CD4-positive, alpha-beta T cell treated with Interleukin-17A for 1 hour (primary cell): Measurements from ENCODE around the gene NEGR1.

ENCODE experiments used
- DNase-seq: peaks from one replicate; pipeline ENCODE4 v3.0.0-alpha.2; 2020

Gene NEGR1

GRCh38 chr1:71533950-71534349 lies 748.4 kb downstream of the NEGR1 start:
- DNase-seq, result no peak

- no peak for DNase-seq
Observed at GRCh38 chr1:71532343-71532742, 750.0 kb downstream of the NEGR1 start.

GRCh38 chr1:71526824-71527223 lies 755.5 kb downstream of the NEGR1 start:
- no peak for DNase-seq

GRCh38 chr1:71522721-71523120 lies 759.6 kb downstream of the NEGR1 start:
- no peak for DNase-seq

GRCh38 chr1:71521655-71522264 lies 760.6 kb downstream of the NEGR1 start:
- no peak for DNase-seq

- DNase-seq, result no peak
Observed at GRCh38 chr1:71511505-71511904, 770.8 kb downstream of the NEGR1 start.

- DNase-seq, result no peak
Observed at GRCh38 chr1:71510725-71511124, 771.6 kb downstream of the NEGR1 start.

- no peak for DNase-seq
Observed at GRCh38 chr1:71509051-71509595, 773.2 kb downstream of the NEGR1 start.

GRCh38 chr1:71502006-71502405 lies 780.3 kb downstream of the NEGR1 start:
- DNase-seq, result no peak

- DNase-seq, result no peak
Observed at GRCh38 chr1:71498542-71498941, 783.8 kb downstream of the NEGR1 start.

- DNase-seq, result no peak
Observed at GRCh38 chr1:71494163-71494562, 788.2 kb downstream of the NEGR1 start.

GRCh38 chr1:71492298-71493041 lies 789.9 kb downstream of the NEGR1 start:
- no peak for DNase-seq

GRCh38 chr1:71490432-71490831 lies 791.9 kb downstream of the NEGR1 start:
- DNase-seq, result no peak

GRCh38 chr1:71488555-71489252 lies 793.6 kb downstream of the NEGR1 start:
- DNase-seq, result no peak

- DNase-seq, result no peak
Observed at GRCh38 chr1:71473331-71473730, 809.0 kb downstream of the NEGR1 start.

- no peak for DNase-seq
Observed at GRCh38 chr1:71465093-71465492, 817.2 kb downstream of the NEGR1 start.

- no peak for DNase-seq
Observed at GRCh38 chr1:71464016-71464415, 818.3 kb downstream of the NEGR1 start.

- DNase-seq, result no peak
Observed at GRCh38 chr1:71463144-71463543, 819.2 kb downstream of the NEGR1 start.

GRCh38 chr1:71462247-71462646 lies 820.1 kb downstream of the NEGR1 start:
- DNase-seq, result no peak

GRCh38 chr1:71461416-71461815 lies 820.9 kb downstream of the NEGR1 start:
- DNase-seq, result no peak

- DNase-seq, result no peak
Observed at GRCh38 chr1:71448444-71448843, 833.9 kb downstream of the NEGR1 start.

GRCh38 chr1:71438626-71439025 lies 843.7 kb downstream of the NEGR1 start:
- DNase-seq, result no peak

- DNase-seq, result no peak
Observed at GRCh38 chr1:71435951-71436350, 846.4 kb downstream of the NEGR1 start.

- no peak for DNase-seq
Observed at GRCh38 chr1:71434240-71434639, 848.1 kb downstream of the NEGR1 start.
